GM23338 (cell line): ENCODE data around the gene IFNG-AS1.

Experiments
- CREB1 ChIP-seq: fragments of 250-450 bp; sonication (Bioruptor Pico); IDR thresholded peaks from 2 replicates; pipeline ENCODE4 v1.5.0; 2020; ENCODE audit warnings: low read depth, mild to moderate bottlenecking, moderate library complexity
- CTCF ChIP-seq, 2 experiments: fragments of 200-600 bp in 1 of 2; sonication (generic) in 1 of 2; conservative IDR thresholded peaks; 2 replicates each; pipeline versions ENCODE4 v1.5.1 to v1.6.1; 2016 to 2017; ENCODE audit warnings: antibody characterized with exemption in 2 of 2, low read depth in 2 of 2, mild to moderate bottlenecking in 2 of 2, moderate library complexity in 1 of 2
- ETS1 ChIP-seq: IDR thresholded peaks from 2 replicates; pipeline ENCODE4 v1.6.1; 2016; ENCODE audit warnings: antibody characterized with exemption
- EZH2 ChIP-seq: fragments of 200-600 bp; sonication (generic); IDR thresholded peaks from one replicate; pipeline ENCODE4 v1.8.0; 2017; ENCODE audit warnings: antibody characterized with exemption, mild to moderate bottlenecking, low read depth; ENCODE audit not compliant: unreplicated experiment
- EZH2phosphoT487 ChIP-seq: fragments of 200-600 bp; sonication (generic); IDR thresholded peaks from one replicate; pipeline ENCODE4 v1.8.1; 2018; ENCODE audit warnings: antibody characterized with exemption; ENCODE audit not compliant: unreplicated experiment
- JUNB ChIP-seq: IDR thresholded peaks from one replicate; pipeline ENCODE4 v1.6.1; 2016; ENCODE audit warnings: antibody characterized with exemption; ENCODE audit not compliant: unreplicated experiment
- POLR2AphosphoS5 ChIP-seq: IDR thresholded peaks from 2 replicates; pipeline ENCODE4 v1.6.1; 2016; ENCODE audit warnings: antibody characterized with exemption, low read depth
- REST ChIP-seq: IDR thresholded peaks from one replicate; pipeline ENCODE4 v1.6.1; 2018; ENCODE audit warnings: antibody characterized with exemption; ENCODE audit not compliant: unreplicated experiment
- STAT1 ChIP-seq: IDR thresholded peaks from one replicate; pipeline ENCODE4 v1.6.1; 2016; ENCODE audit warnings: antibody characterized with exemption; ENCODE audit not compliant: unreplicated experiment
- ZNF331 ChIP-seq: fragments of 250-450 bp; sonication (Bioruptor Pico); IDR thresholded peaks from 2 replicates; pipeline ENCODE4 v1.5.0; 2020; ENCODE audit warnings: low read depth, mild to moderate bottlenecking, moderate library complexity

GRCh38 chr12:67999244-67999643, 10.0 kb downstream of the IFNG-AS1 start:
- TF ChIP-seq CTCF (conservative IDR thresholded peaks at IDR 0.05; ENCODE audit: low read depth in 2 of 2) (no peak), JUNB (no peak), EZH2 (no peak), EZH2phosphoT487 (no peak), POLR2AphosphoS5 (no peak), REST (no peak), STAT1 (no peak), ETS1 (no peak), CREB1 (CRISPR knock-in tag) (no peak), ZNF331 (CRISPR knock-in tag) (no peak)
